ENCODE results near the gene FAM163A. TPM values are rescaled to one million over a fixed set of nuclear protein-coding genes. Genes with fewer than 3 reads are reported as not detected.
"Not testable (repeated sequence)": the region's sequence is repeated elsewhere in the genome, so short reads cannot be mapped to it uniquely, and the experiment has no call there.

FAM163A gene
- total RNA-seq, 2 experiments from 2014 or later, result not detected

DNA sequence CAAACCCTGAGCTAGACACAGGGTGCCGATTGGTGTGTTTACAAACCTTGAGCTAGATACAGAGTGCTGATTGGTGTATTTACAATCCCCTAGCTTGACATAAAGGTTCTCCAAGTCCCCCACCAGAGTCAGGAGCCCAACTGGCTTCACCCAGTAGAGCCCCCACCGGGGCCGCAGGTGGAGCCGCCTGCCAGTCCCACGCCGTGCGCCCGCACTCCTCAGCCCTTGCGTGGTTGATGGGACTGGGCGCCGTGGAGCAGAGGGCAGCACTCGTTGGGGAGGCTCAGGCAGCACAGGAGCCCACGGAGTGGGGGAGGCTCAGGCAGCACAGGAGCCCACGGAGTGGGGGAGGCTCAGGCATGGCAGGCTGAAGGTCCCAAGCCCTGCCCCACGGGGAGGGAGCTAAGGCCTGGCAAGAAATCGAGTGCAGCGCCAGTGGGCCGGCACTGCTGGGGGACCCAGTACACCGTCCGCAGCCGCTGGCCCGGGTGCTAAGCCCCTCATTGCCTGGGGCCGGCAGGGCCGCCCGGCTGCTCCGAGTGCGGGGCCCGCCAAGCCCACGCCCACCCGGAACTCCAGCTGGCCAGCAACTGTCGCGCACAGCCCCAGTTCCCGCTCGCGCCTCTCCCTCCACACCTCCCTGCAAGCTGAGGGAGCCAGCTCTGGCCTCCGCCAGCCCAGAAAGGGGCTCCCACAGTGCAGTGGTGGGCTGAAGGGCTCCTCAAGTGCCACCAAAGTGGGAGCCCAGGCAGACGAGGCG, 93.8 kb downstream of the FAM163A start:
- not testable (repeated sequence) for H3K27ac Mint-ChIP-seq

DNA sequence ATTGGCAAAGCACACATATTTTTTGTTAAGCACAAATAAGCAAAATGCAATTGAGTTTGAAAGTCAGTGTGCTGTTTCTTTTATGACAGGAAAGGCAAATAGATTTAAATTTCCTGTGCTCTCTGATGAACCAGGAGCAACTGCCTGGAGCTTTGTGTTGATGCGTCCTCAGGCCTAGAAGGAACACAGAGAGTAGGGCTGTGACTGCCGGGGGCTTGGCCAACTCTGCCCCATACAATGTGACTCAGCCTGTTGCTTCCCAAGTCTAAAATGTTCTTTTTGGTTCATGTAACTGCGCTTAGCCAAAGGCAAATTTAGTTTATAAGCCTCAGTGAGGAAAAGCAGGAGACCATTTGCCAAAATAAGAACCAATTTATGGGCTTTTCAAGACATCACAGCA, 97.0 kb downstream of the FAM163A start:
- no peaks in the 10 kb centered on the region for H3K4me1 Mint-ChIP-seq
- DNase-seq (no peak), ATAC-seq (ENCODE audit: low read depth) (no peak)
- no peak overlapping the region for H3K4me3 Mint-ChIP-seq
- H3K36me3 Mint-ChIP-seq, result peaks cover 6% of the 10 kb centered on the region
- POLR2A ChIA-PET, result no interaction called here
- H3K27ac Mint-ChIP-seq, result no peak overlapping the region
- no peaks in the 10 kb centered on the region for H3K27me3 Mint-ChIP-seq
- H3K9me3 Mint-ChIP-seq, result no peaks in the 10 kb centered on the region

More for the DNA sequence above, 93.8 kb downstream of the FAM163A start:
- ATAC-seq (ENCODE audit: low read depth); H3K36me3 Mint-ChIP-seq; POLR2A ChIA-PET; H3K27me3 Mint-ChIP-seq; H3K4me1 Mint-ChIP-seq; H3K4me3 Mint-ChIP-seq; H3K9me3 Mint-ChIP-seq; DNase-seq: not testable (repeated sequence)

DNA sequence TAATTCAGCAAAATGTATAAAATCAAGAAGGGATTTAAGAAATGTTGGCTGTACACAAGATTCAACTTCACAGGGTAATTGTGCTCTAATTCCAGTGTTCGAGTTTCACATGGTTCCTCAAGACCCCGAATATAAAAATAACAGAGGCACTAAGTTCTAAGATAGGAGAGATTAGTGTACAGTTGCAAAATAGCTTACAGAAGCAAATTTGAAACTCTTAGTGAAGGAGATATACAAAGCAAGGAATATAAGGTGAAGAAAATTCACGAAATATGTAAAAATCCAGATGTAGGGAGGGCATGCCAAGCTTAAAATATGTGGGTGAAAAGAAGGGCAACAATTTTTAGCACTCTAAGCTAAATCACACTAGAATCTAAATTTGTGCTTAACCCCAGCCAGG, 105.1 kb downstream of the FAM163A start:
- Mint-ChIP-seq H3K27me3 (no peaks in the 10 kb centered on the region), H3K4me1 (peaks cover 2% of the 10 kb centered on the region), H3K36me3 (peaks cover 30% of the 10 kb centered on the region), H3K4me3 (no peak overlapping the region), H3K9me3 (no peaks in the 10 kb centered on the region), H3K27ac (no peak overlapping the region)
- DNase-seq (no peak), ATAC-seq (ENCODE audit: low read depth) (no peak)
- POLR2A ChIA-PET, result no interaction called here

- DNase-seq (no peak), ATAC-seq (ENCODE audit: low read depth) (no peak)
- Mint-ChIP-seq H3K9me3 (no peaks in the 10 kb centered on the region), H3K4me3 (peak overlapping the region; percentile 22), H3K27ac (no peak overlapping the region), H3K36me3 (peaks cover 20% of the 10 kb centered on the region), H3K27me3 (no peaks in the 10 kb centered on the region), H3K4me1 (peaks cover 2% of the 10 kb centered on the region)
- POLR2A ChIA-PET, result no interaction called here
Observed at GRCh38 chr1:179853102-179853501, 110.0 kb downstream of the FAM163A start.

- POLR2A ChIA-PET; H3K4me3 Mint-ChIP-seq; DNase-seq; H3K4me1 Mint-ChIP-seq; H3K9me3 Mint-ChIP-seq; ATAC-seq (ENCODE audit: low read depth); H3K36me3 Mint-ChIP-seq; H3K27ac Mint-ChIP-seq; H3K27me3 Mint-ChIP-seq: not testable (repeated sequence)
Observed at GRCh38 chr1:179855831-179856230, 112.7 kb downstream of the FAM163A start.

DNA sequence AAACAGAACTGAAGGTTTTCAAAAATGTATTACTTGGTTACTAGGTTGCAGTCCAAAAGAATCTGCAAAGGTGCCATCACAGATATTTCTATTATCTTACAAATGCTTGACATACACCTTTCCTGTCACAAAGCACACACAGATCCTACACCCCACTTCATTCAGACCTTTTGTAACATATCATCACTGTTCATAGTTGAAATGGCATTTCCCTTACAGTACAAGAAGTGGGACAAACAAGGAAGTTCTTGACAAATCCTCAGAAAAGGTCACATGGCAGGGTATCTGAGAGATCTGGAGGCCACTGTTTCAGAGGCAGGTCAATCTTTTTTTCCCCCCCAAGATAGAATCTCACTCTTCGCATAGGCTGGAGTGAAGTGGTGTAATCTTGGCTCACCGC, 113.2 kb downstream of the FAM163A start:
- no peaks in the 10 kb centered on the region for H3K27me3 Mint-ChIP-seq
- POLR2A ChIA-PET, result no interaction called here
- no peak for ATAC-seq (ENCODE audit: low read depth)
- H3K4me1 Mint-ChIP-seq, result peaks cover 2% of the 10 kb centered on the region
- H3K27ac Mint-ChIP-seq, result no peak overlapping the region
- no peak for DNase-seq
- peaks cover 7% of the 10 kb centered on the region for H3K36me3 Mint-ChIP-seq
- H3K9me3 Mint-ChIP-seq, result no peaks in the 10 kb centered on the region
- H3K4me3 Mint-ChIP-seq, result no peak overlapping the region

GRCh38 chr1:179857009-179857408, 113.9 kb downstream of the FAM163A start:
- DNase-seq (no peak), ATAC-seq (ENCODE audit: low read depth) (no peak)
- H3K27ac Mint-ChIP-seq, result no peak overlapping the region
- H3K27me3 Mint-ChIP-seq, result no peaks in the 10 kb centered on the region
- peaks cover 2% of the 10 kb centered on the region for H3K4me1 Mint-ChIP-seq
- POLR2A ChIA-PET, result no interaction called here
- H3K9me3 Mint-ChIP-seq, result no peaks in the 10 kb centered on the region
- H3K36me3 Mint-ChIP-seq, result peaks cover 5% of the 10 kb centered on the region
- no peak overlapping the region for H3K4me3 Mint-ChIP-seq

DNA sequence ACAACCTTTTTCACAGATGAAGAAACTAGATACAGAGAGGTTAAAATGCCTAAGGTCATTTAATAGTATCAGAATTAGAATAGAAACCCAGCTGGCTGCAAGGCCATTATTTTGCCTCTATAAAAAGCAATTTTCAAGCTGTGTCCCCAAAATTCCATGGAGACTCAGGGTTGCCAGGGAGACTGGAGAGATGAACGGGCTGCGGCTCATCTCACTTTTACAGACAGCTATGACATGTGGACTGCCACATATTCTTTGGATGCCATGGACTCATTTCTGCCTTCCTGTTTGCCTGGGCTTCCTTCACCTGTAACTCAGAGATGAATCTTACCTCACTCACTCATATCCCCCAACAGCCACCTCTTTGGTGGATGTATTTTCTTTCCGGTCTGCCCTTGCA, 117.6 kb downstream of the FAM163A start:
- Mint-ChIP-seq H3K27ac (no peak overlapping the region), H3K4me1 (no peaks in the 10 kb centered on the region), H3K27me3 (no peaks in the 10 kb centered on the region), H3K36me3 (peaks cover 16% of the 10 kb centered on the region), H3K4me3 (no peak overlapping the region), H3K9me3 (no peaks in the 10 kb centered on the region)
- DNase-seq (no peak), ATAC-seq (ENCODE audit: low read depth) (no peak)
- POLR2A ChIA-PET, result no interaction called here

- H3K36me3 Mint-ChIP-seq, result peaks cover 16% of the 10 kb centered on the region
- H3K9me3 Mint-ChIP-seq, result no peaks in the 10 kb centered on the region
- no peak overlapping the region for H3K27ac Mint-ChIP-seq
- peaks cover 1% of the 10 kb centered on the region for H3K4me1 Mint-ChIP-seq
- POLR2A ChIA-PET, result no interaction called here
- ATAC-seq (ENCODE audit: low read depth), result no peak
- H3K4me3 Mint-ChIP-seq, result no peak overlapping the region
- no peak for DNase-seq
- no peaks in the 10 kb centered on the region for H3K27me3 Mint-ChIP-seq
Observed at GRCh38 chr1:179865377-179865776, 122.3 kb downstream of the FAM163A start.

Other genes with a start within 250 kb of the FAM163A start
- gene NPHS2, start 167.3 kb upstream of the FAM163A start, total RNA-seq, result not detected
- gene TDRD5, start 151.5 kb upstream of the FAM163A start, total RNA-seq, result not detected
- gene TOR1AIP2, start 134.5 kb downstream of the FAM163A start, total RNA-seq, result 10 to 100 TPM; 45.6 to 48.5 TPM
- gene TOR1AIP1, start 139.0 kb downstream of the FAM163A start, total RNA-seq, result 10 to 100 TPM; 68.3 to 73.1 TPM
- gene CEP350, start 211.5 kb downstream of the FAM163A start, total RNA-seq, result 10 to 100 TPM; 63.4 to 73.6 TPM

All from activated naive CD8-positive, alpha-beta T cell treated with anti-CD3 and anti-CD28 coated beads, Interleukin-2, amount 10 ng/mL, durations not matched to agents 7 days and 5 days (primary cell).